Measurements from ENCODE around the gene CCDC167. TPM values are rescaled to one million over a fixed set of nuclear protein-coding genes. Genes with fewer than 3 reads are reported as not detected.

The CCDC167 gene
- polyA plus RNA-seq, 1 donor from 2014 or later, result 207 TPM

DNA sequence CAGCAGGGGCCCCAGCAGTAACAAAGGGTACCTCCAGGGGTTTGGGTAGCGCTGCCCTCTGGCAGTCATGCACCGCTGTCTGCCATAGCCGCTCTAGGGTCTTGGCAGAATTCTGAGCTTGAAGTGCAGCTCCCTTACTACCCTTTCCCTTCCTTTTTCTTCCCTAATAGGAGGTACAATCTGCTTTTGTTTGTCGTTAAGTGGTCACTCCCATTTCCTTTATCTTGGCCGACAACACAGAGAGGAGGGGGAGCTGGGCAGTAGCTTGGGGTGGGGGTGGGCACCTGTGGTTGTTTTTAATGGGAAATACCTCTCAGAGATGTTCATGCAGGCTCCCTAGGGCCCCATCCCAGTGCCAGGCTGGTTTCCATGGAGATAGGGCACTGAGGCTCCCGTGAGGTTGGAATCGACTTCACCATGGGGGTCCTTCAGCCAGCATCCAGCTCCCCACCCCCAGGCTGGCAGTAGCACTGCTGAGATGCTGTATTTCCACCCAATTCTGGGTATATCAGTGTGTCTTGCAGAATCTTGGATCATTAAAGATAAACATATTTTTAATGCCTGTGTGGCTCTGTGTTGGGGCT lies 18.6 kb downstream of the CCDC167 start:
- Histone ChIP-seq H2AFZ (ENCODE audit: low read depth, low read length) (no peak overlapping the region), H3K27ac (ENCODE audit: low read length) (peak overlapping the region; percentile 86), H3K27me3 (ENCODE audit: insufficient read depth, low read depth, low read length) (no peaks in the 10 kb centered on the region), H3F3A (ENCODE audit: insufficient read depth, low read length, poor library complexity, severe bottlenecking) (no peaks in the 10 kb centered on the region), H3K9me3 (ENCODE audit: low read length) (no peaks in the 10 kb centered on the region), H3K79me2 (replicated peaks; ENCODE audit: insufficient read depth, low read length) (peaks cover under 1% of the 10 kb centered on the region), H3K4me3 (ENCODE audit: low read length) (peak overlapping the region; percentile 47), H4K20me1 (ENCODE audit: insufficient read depth) (no peaks in the 10 kb centered on the region), H3K36me3 (ENCODE audit: insufficient read depth, low read length) (no peaks in the 10 kb centered on the region), H3K4me2 (ENCODE audit: low read length) (peak overlapping the region; percentile 17), H3K9me2 (ENCODE audit: insufficient read depth, low read length) (no peaks in the 10 kb centered on the region), H3K9ac (ENCODE audit: low read length) (peak overlapping the region; percentile 62)
- TF ChIP-seq, protein P1, sequence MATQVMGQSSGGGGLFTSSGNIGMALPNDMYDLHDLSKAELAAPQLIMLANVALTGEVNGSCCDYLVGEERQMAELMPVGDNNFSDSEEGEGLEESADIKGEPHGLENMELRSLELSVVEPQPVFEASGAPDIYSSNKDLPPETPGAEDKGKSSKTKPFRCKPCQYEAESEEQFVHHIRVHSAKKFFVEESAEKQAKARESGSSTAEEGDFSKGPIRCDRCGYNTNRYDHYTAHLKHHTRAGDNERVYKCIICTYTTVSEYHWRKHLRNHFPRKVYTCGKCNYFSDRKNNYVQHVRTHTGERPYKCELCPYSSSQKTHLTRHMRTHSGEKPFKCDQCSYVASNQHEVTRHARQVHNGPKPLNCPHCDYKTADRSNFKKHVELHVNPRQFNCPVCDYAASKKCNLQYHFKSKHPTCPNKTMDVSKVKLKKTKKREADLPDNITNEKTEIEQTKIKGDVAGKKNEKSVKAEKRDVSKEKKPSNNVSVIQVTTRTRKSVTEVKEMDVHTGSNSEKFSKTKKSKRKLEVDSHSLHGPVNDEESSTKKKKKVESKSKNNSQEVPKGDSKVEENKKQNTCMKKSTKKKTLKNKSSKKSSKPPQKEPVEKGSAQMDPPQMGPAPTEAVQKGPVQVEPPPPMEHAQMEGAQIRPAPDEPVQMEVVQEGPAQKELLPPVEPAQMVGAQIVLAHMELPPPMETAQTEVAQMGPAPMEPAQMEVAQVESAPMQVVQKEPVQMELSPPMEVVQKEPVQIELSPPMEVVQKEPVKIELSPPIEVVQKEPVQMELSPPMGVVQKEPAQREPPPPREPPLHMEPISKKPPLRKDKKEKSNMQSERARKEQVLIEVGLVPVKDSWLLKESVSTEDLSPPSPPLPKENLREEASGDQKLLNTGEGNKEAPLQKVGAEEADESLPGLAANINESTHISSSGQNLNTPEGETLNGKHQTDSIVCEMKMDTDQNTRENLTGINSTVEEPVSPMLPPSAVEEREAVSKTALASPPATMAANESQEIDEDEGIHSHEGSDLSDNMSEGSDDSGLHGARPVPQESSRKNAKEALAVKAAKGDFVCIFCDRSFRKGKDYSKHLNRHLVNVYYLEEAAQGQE (IDR thresholded peaks at IDR 0.05; ENCODE audit: borderline replicate concordance), result no peak
- TF ChIP-seq POLR2AphosphoS5 (IDR thresholded peaks at IDR 0.05), result no peak
- no peak for TF ChIP-seq RAD21 (conservative IDR thresholded peaks at IDR 0.05)
- TF ChIP-seq, protein P2, sequence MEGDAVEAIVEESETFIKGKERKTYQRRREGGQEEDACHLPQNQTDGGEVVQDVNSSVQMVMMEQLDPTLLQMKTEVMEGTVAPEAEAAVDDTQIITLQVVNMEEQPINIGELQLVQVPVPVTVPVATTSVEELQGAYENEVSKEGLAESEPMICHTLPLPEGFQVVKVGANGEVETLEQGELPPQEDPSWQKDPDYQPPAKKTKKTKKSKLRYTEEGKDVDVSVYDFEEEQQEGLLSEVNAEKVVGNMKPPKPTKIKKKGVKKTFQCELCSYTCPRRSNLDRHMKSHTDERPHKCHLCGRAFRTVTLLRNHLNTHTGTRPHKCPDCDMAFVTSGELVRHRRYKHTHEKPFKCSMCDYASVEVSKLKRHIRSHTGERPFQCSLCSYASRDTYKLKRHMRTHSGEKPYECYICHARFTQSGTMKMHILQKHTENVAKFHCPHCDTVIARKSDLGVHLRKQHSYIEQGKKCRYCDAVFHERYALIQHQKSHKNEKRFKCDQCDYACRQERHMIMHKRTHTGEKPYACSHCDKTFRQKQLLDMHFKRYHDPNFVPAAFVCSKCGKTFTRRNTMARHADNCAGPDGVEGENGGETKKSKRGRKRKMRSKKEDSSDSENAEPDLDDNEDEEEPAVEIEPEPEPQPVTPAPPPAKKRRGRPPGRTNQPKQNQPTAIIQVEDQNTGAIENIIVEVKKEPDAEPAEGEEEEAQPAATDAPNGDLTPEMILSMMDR (IDR thresholded peaks at IDR 0.05; ENCODE audit: poor library complexity, severe bottlenecking), result no peak
- TF ChIP-seq EP300 (conservative IDR thresholded peaks at IDR 0.05; ENCODE audit: poor library complexity, severe bottlenecking), result no peak
- no peak for TF ChIP-seq MXI1 (conservative IDR thresholded peaks at IDR 0.05; ENCODE audit: poor library complexity, severe bottlenecking)
- no peak for TF ChIP-seq SMC3 (conservative IDR thresholded peaks at IDR 0.05; ENCODE audit: poor library complexity)
- no peak for TF ChIP-seq EZH2 (IDR thresholded peaks at IDR 0.05; ENCODE audit: borderline replicate concordance, insufficient read depth, low read length, poor library complexity, severe bottlenecking)
- TF ChIP-seq TAF1 (IDR thresholded peaks at IDR 0.05; ENCODE audit: low read depth), result no peak

DNA sequence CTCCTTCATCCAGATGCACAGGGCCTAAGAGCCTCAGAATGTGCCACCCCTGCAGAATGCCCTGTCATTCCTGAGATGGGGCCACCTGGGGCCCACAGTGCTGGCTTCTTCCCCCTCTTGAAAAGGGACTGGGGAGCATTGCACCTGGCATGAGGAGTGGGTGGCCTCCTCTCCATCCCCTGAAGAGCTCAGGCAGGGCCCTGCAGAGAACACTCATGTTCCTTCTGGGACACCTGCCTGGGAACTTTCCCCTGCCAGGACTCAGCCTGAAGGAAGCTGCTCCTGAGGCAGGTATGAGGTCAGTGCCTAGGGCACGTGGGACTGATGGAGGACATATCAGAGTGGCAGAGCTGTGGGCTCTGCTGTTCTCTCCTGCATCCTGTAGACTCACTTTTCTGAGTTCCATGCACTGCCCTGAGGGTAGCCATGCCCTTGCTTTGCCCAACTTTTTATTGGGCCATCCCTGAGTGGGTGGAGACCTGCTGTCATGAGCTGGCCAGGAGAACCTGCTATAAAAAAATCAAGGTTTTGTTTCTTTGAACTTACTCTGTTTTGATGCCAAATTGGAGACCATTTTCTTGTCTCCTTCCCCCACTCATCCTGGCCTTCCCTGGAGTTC lies 19.5 kb downstream of the CCDC167 start:
- H3K9me3 ChIP-seq (ENCODE audit: low read length), result no peaks in the 10 kb centered on the region
- TF ChIP-seq EZH2 (IDR thresholded peaks at IDR 0.05; ENCODE audit: borderline replicate concordance, insufficient read depth, low read length, poor library complexity, severe bottlenecking) (no peak), POLR2AphosphoS5 (IDR thresholded peaks at IDR 0.05) (no peak), EP300 (conservative IDR thresholded peaks at IDR 0.05; ENCODE audit: poor library complexity, severe bottlenecking) (no peak), MXI1 (conservative IDR thresholded peaks at IDR 0.05; ENCODE audit: poor library complexity, severe bottlenecking) (no peak), SMC3 (conservative IDR thresholded peaks at IDR 0.05; ENCODE audit: poor library complexity) (no peak), TAF1 (IDR thresholded peaks at IDR 0.05; ENCODE audit: low read depth) (no peak), RAD21 (conservative IDR thresholded peaks at IDR 0.05) (no peak)
- TF ChIP-seq, protein P2 (IDR thresholded peaks at IDR 0.05; ENCODE audit: poor library complexity, severe bottlenecking), result no peak
- TF ChIP-seq, protein P1 (IDR thresholded peaks at IDR 0.05; ENCODE audit: borderline replicate concordance), result no peak
- no peaks in the 10 kb centered on the region for H3K79me2 ChIP-seq (replicated peaks; ENCODE audit: insufficient read depth, low read length)
- H3K9ac ChIP-seq (ENCODE audit: low read length), result peak overlapping the region; percentile 62
- H4K20me1 ChIP-seq (ENCODE audit: insufficient read depth), result no peaks in the 10 kb centered on the region
- no peaks in the 10 kb centered on the region for H3K27me3 ChIP-seq (ENCODE audit: insufficient read depth, low read depth, low read length)
- H3F3A ChIP-seq (ENCODE audit: insufficient read depth, low read length, poor library complexity, severe bottlenecking), result no peaks in the 10 kb centered on the region
- no peaks in the 10 kb centered on the region for H3K36me3 ChIP-seq (ENCODE audit: insufficient read depth, low read length)
- H3K4me2 ChIP-seq (ENCODE audit: low read length), result no peak overlapping the region
- H3K4me3 ChIP-seq (ENCODE audit: low read length), result peak overlapping the region; percentile 47
- peak overlapping the region; percentile 86 for H3K27ac ChIP-seq (ENCODE audit: low read length)
- no peak overlapping the region for H2AFZ ChIP-seq (ENCODE audit: low read depth, low read length)
- no peaks in the 10 kb centered on the region for H3K9me2 ChIP-seq (ENCODE audit: insufficient read depth, low read length)

Measured in neural cell (in vitro differentiated cells).